Hematopoietic multipotent progenitor cell treated with erythropoietin and hydrocortisone succinate and interleukin-3 and kit ligand, for 4 days (in vitro differentiated cells): ENCODE measurements around the gene CSTPP1.
A peak's percentile ranks its signal among the peaks of the same experiment; 100 is the strongest.
"Not testable (repeated sequence)": the region's sequence is repeated elsewhere in the genome, so short reads cannot be mapped to it uniquely, and the experiment has no call there.

Experiments
- DNase-seq: peaks from one replicate; pipeline ENCODE4 v3.0.0-alpha.2; 2015

CSTPP1 gene

GRCh38 chr11:46961041-46961440, 24.5 kb downstream of the CSTPP1 start:
- no peak for DNase-seq

- not testable (repeated sequence) for DNase-seq
Measured at GRCh38 chr11:46961886-46962285, 25.3 kb downstream of the CSTPP1 start.

- DNase-seq = no peak
Measured at GRCh38 chr11:46963844-46964243, 27.3 kb downstream of the CSTPP1 start.

- DNase-seq = no peak
Measured at GRCh38 chr11:46966773-46967172, 30.2 kb downstream of the CSTPP1 start.

GRCh38 chr11:46967962-46968361, 31.4 kb downstream of the CSTPP1 start:
- DNase-seq = no peak

DNA sequence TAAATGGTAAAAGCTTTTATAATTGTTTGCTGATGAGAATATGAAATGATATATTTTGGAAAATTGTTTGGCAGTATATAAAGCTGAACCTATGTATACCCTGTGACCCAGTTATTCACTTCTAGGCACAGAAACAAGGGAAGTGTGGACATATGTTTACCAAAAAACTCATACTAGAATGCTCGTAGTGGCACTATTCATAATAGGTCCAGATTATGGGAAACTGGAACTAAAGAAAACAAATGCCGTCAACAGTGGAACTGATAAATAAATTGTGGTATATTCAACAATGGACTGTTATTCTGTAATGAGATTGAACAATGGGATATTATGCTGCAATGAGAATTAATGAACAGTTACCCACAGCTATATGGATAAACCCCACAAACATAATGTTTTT, 32.8 kb downstream of the CSTPP1 start:
- no peak for DNase-seq

DNA sequence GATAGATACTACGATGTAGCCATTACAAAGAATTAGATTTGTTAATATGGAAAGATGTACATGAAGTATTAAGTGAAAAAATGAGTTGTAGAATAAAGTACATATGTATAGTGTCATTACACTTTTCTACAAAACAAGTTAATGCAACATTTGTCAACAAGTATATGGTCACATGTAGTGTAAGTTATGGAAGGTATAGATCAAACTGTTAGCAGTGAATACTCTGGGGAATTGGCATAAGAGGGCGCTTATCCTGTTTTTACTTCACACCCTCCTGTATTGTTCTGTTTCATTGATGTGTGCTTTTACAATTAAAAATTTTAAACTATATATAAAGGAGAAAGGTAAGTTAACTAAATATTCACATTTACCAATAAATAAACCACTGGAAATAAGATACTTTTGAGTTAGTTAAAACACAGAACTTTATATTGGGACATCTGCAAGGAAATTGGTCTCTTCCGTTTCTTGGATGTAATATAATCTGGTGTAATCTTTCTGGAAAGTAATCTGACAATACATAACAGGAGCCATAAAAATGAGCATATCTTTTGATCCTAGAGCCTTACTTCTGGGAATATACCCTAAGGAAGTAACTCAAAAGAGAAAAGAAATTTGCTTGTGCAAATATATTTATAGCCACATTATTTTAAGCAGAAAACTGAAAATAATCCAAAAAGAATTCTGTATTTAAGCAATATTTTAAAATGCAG, 34.5 kb downstream of the CSTPP1 start:
- DNase-seq = no peak

GRCh38 chr11:46972343-46972742, 35.8 kb downstream of the CSTPP1 start:
- peak; percentile 34 for DNase-seq

- DNase-seq = peak; percentile 49
Measured at GRCh38 chr11:46972821-46973220, 36.3 kb downstream of the CSTPP1 start.

- no peak for DNase-seq
Measured at GRCh38 chr11:46976182-46976854, 39.8 kb downstream of the CSTPP1 start.

DNA sequence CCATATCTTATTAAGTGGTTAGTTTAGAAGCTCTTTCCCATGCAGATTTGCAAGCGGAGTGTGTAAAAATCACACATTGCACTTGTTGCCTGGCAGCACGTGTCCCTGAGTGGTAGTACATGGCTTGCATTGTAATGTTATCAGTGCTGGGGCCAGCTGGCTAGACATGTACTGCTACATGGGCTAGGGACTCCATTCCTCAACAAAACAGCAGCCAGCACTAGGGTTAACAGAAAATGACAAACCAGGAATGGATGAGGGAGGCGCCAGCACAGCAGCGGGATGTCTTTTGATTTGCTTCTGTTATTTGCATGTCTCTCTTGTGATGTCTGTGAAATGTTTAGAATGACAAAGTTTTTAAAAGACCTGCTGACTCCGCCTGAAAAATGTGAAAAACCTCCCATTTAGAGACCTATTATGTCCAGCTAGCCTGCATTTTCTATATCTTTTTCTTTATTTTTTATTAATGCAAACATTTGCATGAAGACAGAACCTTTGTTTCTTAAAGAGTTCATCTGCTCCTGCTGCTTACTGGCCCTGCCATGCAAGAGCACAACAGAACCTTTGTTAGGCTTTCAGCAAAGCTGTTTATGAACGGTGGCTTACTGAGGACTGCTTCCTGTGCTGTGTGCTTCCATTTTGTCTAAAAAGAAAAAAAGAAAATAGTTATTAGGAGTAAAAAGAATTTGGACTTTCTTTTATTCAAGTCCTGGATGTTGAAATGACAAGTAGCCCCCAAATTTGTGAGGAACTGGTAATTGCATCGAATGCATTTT, 40.7 kb downstream of the CSTPP1 start:
- DNase-seq = no peak

GRCh38 chr11:46978005-46978491, 41.5 kb downstream of the CSTPP1 start:
- DNase-seq = no peak

DNA sequence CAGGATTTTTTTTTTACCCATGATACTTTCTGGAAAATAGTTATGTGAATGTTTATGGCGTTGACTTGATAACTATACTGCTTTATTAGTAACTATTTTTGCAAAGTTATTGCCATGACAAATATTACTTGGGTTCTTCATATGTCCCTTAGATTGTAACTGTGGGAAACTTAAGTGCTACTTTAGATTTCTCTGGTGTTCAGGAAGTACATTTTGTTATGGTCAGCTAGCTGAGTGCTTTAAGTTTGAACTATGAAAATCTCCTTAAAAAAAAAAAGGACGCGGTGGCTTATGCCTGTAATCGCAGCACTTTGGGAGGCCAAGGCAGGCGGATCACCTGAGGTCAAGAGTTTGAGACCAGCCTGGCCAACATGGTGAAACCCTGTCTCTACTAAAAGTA, 42.8 kb downstream of the CSTPP1 start:
- no peak for DNase-seq

GRCh38 chr11:46981436-46981835, 44.9 kb downstream of the CSTPP1 start:
- DNase-seq = no peak

- no peak for DNase-seq
Measured at GRCh38 chr11:46982797-46983452, 46.4 kb downstream of the CSTPP1 start.

- DNase-seq = no peak
Measured at GRCh38 chr11:46983598-46983997, 47.0 kb downstream of the CSTPP1 start.

DNA sequence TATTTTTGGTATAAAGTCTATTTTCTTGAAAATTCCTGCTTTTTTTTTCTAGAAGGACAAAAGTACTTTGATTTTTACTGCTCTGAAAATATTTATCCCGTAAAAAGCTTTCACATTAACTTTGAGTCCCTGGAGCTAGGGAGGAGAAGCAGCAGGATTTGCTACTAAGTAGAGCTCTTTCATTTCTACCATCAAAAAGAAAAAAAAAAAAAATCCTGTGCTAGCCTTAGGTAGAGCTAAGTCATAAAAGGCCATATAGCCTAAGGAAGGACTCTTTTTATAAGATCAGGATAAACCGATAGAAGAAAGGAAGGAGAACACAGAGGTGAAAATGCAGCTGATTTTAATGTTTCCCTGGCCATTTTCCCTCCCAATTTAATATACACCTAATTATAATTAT, 48.0 kb downstream of the CSTPP1 start:
- no peak for DNase-seq

GRCh38 chr11:46984987-46985386, 48.4 kb downstream of the CSTPP1 start:
- no peak for DNase-seq

DNA sequence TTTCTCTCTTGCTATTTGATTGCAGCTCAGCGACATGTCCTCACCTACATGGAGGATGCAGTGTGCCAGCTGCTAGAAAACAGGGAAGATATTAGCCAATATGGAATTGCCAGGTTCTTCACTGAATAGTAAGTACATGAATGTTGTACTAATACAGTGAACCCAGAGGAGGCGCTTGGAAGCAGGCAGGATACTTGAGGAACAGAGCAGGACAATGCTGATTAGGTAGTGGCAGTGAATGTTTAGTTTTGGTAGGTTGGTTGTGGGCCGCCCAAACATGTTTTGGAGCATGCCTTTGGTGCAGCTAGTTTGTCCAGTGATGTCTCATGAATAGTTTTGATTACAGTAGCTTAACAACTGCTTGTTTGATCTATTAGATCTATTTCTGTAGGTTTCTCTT, 50.6 kb downstream of the CSTPP1 start:
- no peak for DNase-seq

GRCh38 chr11:46989810-46990487, 53.4 kb downstream of the CSTPP1 start:
- DNase-seq = not testable (repeated sequence)

GRCh38 chr11:46991391-46991790, 54.8 kb downstream of the CSTPP1 start:
- DNase-seq = no peak

DNA sequence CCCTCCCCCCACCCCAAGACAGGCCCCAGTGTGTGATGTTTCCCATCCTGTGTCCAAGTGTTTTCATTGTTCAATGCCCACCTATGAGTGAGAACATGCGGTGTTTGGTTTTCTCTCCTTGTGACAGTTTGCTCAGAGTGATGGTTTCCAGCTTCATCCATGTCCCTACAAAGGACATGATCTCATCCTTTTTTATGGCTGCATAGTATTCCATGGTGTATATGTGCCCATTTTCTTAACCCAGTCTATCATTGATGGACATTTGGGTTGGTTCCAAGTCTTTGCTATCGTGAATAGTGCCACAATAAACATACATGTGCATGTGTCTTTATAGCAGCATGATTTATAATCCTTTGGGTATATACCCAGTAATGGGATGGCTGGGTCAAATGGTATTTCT, 55.8 kb downstream of the CSTPP1 start:
- not testable (repeated sequence) for DNase-seq

GRCh38 chr11:46997796-46998195, 61.2 kb downstream of the CSTPP1 start:
- not testable (repeated sequence) for DNase-seq
